ENCODE results near the gene LUC7L2.

LUC7L2 gene

GRCh38 chr7:139362981-139363380 is 3.3 kb downstream of the LUC7L2 start:
- Histone ChIP-seq H3K4me3 (no peak overlapping the region), H3K27me3 (no peaks in the 10 kb centered on the region), H3K9me3 (no peaks in the 10 kb centered on the region), H3K36me3 (peaks cover 0 to 7% (median 0%) of the 10 kb centered on the region in 3 donors), H3K27ac (no peak overlapping the region), H3K4me1 (peaks cover 0 to 62% (median 26%) of the 10 kb centered on the region in 4 donors)
- no peak for TF ChIP-seq CTCF (IDR thresholded peaks at IDR 0.05)
- no peak for DNase-seq
- intact Hi-C loops (cut with DNase I; ENCODE audit: low total_unique reads): loop anchor here (5.0 kb wide), 1 partner anchor 814 kb away; the partner anchor contains the start of gene KDM7A

GRCh38 chr7:139365336-139365735 is 5.6 kb downstream of the LUC7L2 start:
- TF ChIP-seq CTCF (IDR thresholded peaks at IDR 0.05): no peak
- DNase-seq: no peak
- Histone ChIP-seq H3K36me3 (peaks cover 0 to 7% (median 0%) of the 10 kb centered on the region in 3 donors), H3K27me3 (no peaks in the 10 kb centered on the region), H3K9me3 (no peaks in the 10 kb centered on the region), H3K27ac (no peak overlapping the region), H3K4me3 (no peak overlapping the region), H3K4me1 (peaks cover 0 to 78% (median 30%) of the 10 kb centered on the region in 4 donors)
- intact Hi-C loops (cut with DNase I; ENCODE audit: low total_unique reads): no loop called here

- H3K9me3 ChIP-seq: no peaks in the 10 kb centered on the region
- DNase-seq: no peak
These were observed 6.7 kb downstream of the LUC7L2 start for GRCh38 chr7:139366400-139366799.

GRCh38 chr7:139367438-139368155 is 7.9 kb downstream of the LUC7L2 start:
- DNase-seq: no peak

More at GRCh38 chr7:139366400-139366799, 6.7 kb downstream of the LUC7L2 start:
- peaks cover 0 to 84% (median 34%) of the 10 kb centered on the region in 4 donors for H3K4me1 ChIP-seq
- peaks cover 0 to 7% (median 0%) of the 10 kb centered on the region in 3 donors for H3K36me3 ChIP-seq
- H3K27me3 ChIP-seq: no peaks in the 10 kb centered on the region
- no peak overlapping the region for H3K4me3 ChIP-seq
- H3K27ac ChIP-seq: no peak overlapping the region
- TF ChIP-seq CTCF (IDR thresholded peaks at IDR 0.05): no peak
- intact Hi-C loops (cut with DNase I; ENCODE audit: low total_unique reads): no loop called here

GRCh38 chr7:139370301-139370942 is 10.7 kb downstream of the LUC7L2 start:
- intact Hi-C loops (cut with DNase I; ENCODE audit: low total_unique reads): no loop called here
- TF ChIP-seq CTCF (IDR thresholded peaks at IDR 0.05): no peak
- no peaks in the 10 kb centered on the region for H3K9me3 ChIP-seq
- no peak overlapping the region for H3K27ac ChIP-seq
- H3K4me1 ChIP-seq: peaks cover 0 to 86% (median 27%) of the 10 kb centered on the region in 4 donors
- peaks cover 0 to 4% (median 0%) of the 10 kb centered on the region in 3 donors for H3K36me3 ChIP-seq
- no peak for DNase-seq
- no peaks in the 10 kb centered on the region for H3K27me3 ChIP-seq
- no peak overlapping the region for H3K4me3 ChIP-seq

More at GRCh38 chr7:139367438-139368155, 7.9 kb downstream of the LUC7L2 start:
- Histone ChIP-seq H3K27ac (no peak overlapping the region), H3K36me3 (peaks cover 0 to 7% (median 0%) of the 10 kb centered on the region in 3 donors), H3K4me3 (no peak overlapping the region), H3K27me3 (no peaks in the 10 kb centered on the region), H3K9me3 (no peaks in the 10 kb centered on the region), H3K4me1 (peaks cover 0 to 84% (median 30%) of the 10 kb centered on the region in 4 donors)
- intact Hi-C loops (cut with DNase I; ENCODE audit: low total_unique reads): no loop called here
- no peak for TF ChIP-seq CTCF (IDR thresholded peaks at IDR 0.05)
